Stimulated activated CD4-positive, alpha-beta T cell treated with anti-CD3 and anti-CD28 coated beads, Interleukin-2, amount 100 ng/mL, for 4 hours (primary cell): ENCODE results near the gene RIPK3.
"Not testable (repeated sequence)": the region's sequence is repeated elsewhere in the genome, so short reads cannot be mapped to it uniquely, and the experiment has no call there.

Experiments
- DNase-seq: peaks from one replicate; pipeline ENCODE4 v3.0.0-alpha.2; 2020; ENCODE audit warnings: low read depth

The RIPK3 gene

DNA sequence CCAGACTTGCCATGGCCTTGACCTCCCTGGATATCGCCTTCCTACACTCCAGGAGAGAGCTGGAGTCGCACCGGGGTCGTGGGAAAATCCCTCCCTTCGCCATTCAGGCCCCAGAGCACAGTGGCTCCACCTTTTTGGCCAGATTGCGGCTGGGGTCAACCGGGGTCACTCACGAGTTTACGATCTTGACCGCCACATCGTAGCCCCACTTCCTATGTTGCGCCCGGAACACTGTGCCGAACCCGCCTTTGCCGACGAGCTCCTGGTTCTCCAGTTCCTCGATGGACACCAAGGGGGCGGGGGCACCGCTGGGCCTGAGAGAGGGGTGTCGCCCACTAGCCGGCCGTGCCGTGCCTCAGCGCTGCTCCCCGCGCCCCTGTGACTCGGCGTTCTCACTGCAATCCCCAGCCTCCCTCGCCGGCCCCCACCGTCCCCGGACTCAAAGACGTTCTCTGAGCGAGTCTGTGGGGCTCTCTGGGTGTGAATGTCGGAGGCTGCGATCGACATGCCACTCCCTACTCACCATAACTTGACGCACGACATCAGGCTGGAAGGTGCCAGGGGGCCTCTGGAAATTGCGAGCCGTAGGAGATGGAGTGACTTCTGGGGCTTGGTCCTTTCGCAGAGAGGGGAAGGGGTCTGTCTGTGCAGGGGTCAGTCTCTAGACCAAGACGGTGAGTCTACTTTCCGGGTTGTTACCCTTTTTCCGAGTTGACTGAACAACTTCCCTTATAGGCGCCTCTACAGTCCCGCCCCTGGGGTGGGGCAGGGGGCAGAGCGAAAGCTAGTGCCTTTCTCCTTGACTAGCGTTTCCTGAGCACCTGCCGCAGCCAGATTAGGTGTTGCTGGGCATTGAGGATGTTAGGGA is at the start of gene RIPK3:
TSS of gene RIPK3 (minus strand) at position 708 of the 868 bp plus-strand sequence. CDS start at position 543, 165 bp downstream.
- DNase-seq = peak; percentile 61

DNA sequence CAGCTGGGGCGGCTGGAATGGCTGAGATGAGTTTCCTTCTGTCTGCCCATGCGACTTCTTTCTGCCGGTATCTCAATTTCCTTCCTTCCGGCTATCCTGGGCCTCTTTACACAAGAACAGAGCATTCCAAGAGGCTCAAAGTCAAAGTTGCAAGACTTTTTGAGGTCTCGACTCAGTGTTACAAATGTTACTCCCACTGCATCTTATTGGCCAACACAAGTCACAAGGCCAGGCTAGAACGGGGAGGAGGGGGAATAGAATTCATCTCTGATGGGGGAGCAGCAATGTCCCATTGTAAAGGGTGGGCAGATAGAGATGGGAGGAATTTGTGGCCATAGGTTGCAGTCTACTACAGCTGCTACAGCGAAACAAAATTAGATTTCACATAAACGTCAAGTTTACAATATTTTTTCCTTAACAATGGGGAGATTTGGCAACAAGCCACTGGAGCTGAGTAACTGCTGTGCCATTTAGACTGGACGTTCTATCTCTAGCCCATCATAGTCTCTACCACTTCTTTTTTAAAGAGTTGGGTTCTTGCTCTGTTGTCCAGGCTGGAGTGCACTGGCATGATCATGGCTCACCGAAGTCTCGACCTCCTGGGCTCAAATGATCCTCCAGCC is 49.5 kb upstream of the RIPK3 start:
- DNase-seq = no peak

DNA sequence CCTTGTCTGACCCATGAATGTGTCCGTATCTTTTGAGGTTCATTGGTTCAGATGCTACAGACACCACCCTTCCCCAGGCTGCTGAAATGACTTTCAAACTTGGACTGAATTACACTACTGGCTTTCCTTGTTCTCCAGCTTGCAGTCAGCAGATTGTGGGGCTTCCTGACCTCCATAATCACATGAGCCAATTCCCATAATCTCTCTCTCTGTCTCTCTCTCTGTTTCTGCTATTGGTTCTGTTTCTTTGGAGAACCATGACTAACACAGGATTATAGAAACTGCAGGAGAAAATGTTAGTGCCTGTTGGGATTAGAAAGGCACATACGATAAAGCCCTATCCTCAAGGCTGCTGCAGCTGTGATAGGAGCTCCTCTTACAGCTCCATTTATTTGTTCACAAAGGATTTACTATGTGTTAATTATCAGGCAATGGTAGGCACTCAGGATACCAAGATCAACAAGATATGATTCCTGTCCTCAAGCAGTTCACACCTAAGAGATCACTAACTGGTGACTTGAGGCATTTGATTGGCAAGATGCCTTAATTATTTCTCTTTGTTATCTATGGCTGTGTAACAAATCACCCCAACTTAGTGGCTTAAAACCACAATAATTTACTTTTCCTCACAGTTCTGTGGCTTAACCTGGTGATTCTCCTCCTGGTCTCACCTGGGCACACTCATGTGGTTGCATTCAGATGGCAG is 48.8 kb upstream of the RIPK3 start:
- DNase-seq = no peak

DNA sequence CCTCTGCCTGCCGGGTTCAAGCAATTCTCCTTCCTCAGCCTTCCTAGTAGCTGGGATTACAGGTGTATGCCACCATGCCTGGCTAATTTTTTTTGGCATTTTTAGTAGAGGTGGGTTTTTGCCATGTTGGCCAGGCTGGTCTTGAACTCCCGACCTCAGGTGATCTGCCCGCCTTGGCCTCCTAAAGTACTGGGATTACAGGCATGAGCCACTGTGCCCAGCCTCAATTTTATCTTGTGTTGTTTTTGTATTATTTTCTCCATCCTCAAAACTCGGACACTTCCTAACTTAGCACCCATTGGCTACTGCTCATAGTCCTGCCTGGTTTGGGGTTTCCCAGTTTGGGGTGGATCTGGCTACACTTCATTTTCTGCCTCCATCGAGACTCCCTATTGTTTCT is 47.8 kb upstream of the RIPK3 start:
- not testable (repeated sequence) for DNase-seq

DNA sequence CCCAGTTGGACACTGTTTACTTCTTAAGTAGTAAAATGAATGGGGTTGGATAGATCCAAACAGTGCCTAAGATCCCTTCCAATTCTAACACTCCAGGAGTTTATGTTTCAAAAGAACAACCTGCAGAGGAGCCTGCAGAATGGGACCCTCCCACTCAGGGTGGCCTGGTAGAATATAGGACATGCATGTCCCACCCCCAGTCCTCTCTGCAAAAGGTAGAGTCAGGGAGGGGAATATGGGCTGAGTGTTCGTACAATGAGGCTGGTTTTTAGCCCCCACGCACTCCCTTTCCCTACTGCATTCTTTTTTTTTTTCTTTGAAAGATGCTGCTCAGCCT is 47.2 kb upstream of the RIPK3 start:
- DNase-seq = no peak

DNA sequence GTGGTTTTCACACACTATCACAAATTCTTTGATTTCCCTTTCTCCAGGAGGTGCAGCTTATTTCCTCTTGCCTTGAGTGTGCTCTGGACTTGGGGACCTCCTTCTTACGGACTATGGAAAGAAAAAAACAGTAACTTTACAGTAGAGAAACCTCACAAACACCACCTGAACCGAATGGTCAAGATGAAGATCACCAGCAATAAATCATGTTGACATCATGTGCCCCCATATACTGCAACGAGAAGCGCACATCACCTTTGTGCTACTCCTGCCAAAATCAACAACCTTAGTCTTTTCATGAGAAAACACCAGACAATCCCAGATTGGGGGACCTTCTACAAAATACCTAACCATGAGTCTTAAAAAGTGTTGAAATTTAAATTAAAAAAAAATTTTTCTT is 45.7 kb upstream of the RIPK3 start:
- no peak for DNase-seq

DNA sequence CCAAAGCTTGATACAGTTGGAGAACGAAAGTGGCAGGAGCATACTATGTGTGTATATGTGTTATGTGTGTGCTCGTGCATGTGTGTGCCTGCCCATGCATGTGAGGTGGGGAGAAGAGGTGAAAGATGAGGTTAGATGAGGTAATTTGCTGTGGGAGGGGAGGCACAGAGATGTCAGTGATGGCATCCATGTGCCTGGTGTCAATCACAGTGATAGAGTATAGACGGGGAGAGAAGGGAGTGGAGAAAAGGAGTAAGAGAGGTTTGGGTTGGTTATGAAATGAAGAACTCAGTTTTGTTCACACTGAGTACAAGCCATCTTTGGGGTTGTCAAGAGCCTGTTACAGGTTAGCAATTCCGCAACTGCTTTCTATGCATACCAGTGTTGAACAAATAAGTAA is 44.4 kb upstream of the RIPK3 start:
- DNase-seq = no peak

DNA sequence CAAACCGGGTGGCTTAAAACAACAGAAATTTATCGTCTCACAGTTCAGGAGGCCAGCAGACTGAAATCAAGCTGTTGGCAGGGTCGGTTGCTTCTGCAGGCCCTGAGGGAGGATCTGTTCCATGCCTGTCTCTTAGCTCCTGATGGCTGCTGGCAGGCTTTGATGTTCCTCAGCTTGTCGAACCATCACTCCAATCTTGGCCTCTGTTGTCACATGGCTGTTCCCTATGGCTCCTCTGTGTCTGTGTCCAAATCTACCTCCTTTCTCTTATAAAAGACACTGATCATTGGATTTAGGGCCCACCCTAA is 42.2 kb upstream of the RIPK3 start:
- no peak for DNase-seq

DNA sequence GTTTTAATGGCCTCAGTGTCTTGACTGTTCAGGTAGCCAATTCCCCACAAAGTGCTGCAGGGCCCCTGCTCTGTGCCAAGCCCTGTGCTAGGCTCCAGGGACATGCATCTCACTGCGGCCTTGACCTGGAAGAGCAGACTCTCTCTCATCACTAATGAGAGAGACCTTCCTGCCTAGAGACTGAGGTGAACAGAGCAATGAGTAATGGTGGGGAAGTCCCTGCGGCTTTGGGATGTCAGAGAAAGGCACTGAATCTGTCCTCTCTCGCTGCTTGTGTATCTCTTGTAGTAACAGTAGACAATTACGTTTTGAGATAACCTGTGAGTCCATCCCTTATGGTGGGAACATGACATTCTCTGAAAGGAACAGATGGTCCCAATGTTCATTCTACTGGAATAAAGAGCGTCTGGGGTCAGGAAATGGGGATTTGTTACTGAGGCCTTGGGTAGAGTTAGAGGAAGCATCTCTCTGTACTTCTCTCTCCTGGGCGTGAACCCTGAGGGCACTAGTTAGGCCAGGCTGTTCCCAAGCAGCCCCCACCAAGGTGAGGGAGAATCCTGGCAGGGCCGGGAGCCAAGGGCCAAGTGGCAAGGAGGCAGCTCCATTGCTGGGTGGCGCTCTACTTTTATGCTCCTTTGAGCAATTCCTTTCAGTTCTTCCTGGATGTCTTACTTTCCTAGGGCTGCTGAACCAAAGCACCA is 41.7 kb upstream of the RIPK3 start:
- no peak for DNase-seq

DNA sequence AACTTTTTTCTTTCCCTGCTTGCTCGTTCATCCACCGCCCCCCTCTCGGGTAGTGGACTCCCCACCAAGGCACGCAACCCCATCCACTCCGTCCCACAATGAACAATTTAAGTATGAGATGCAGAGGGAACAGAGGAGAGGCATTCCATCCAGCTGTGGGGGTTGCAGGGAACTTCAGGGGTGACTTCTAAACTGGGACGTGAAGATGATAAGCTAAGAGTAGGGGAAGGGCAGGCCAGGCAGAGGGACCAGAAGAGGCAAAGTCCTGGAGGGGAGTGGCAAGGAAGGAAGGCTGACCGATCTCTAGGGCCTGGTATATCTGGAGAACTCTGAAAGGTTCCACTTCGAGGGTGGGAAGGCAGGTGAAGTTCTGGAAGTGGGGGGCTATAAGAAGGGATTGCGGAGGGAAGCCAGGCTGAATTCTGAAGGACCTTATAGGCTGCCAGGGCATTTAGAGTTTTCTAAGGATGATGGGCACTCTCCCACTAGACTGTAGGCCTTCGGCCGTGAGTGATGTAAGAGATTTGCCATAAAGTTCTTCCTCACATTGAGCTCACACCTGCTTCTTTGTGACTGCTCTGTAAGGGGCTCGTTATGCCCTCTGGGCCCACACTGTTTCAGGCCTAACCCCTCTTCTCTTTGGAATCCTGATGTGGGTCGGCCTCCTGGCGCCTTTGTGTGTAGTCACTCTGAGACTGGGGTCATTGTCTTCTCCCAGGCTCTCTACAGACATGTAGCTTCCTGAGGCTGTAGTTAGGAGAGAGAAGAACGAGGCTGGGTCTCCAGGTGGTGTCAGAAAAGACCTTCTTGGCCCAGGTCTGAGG is 40.3 kb upstream of the RIPK3 start:
- no peak for DNase-seq

DNA sequence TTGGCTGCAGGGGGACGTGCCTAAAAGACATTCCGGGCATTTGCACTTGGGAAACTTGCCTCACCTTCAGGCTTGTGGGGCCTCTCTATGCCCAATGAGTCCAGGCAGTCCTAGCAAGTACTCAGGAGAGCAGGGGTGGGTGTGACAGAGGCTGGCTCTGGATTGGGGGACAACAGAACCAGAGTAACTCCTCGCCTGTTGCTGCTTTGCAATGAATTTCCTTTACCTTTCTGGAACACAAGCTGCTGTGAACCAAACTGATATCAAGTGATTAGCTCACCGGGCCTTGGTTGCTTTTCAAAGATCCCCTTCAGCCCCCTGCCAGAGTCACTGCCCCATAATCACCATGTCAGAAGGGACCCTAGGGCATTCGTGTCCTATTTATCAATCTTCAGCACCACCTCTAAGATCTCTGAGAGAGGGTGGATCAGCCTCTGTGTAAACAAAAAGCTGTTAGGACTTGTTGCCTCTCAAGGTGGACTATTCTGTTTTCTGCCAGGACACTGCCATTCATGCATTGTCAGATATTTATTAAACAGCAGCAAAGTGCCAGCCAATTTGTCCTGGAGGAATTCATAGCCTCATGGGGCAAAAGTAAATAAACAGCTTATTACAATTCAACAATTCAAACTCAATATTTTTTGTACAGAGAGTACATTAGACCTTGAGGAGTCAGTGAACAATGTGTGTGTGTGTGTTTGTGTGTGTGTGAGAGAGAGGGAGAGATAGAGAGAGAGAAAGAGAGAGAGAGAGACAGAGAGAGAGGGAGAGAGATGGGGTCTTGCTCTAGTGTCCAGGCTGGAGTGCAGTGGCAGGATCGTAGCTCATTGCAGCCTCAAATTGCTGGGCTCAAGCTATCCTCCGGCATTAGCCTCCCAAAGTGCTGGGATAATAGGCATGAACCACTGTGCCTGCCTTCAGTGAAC is 39.5 kb upstream of the RIPK3 start:
- DNase-seq = no peak

DNA sequence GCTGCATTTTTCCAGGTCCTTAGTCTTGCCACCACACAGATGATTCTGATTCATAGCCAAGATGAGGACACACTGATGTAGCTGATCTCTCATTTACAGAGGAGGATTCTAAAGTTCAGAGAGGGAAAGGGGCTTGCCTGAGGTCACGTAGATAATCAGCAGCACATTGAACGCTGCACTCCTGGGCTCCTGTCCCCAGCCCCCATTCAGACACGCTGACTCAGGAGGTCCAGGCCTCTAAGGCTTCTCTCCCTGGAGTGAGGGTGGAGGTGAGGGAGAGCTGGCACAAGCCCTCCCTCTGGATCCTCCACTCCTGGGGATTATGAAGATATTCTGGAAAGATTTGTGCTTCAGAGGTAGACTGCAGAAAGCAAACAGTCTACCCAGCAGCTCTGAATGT is 38.5 kb upstream of the RIPK3 start:
- no peak for DNase-seq

DNA sequence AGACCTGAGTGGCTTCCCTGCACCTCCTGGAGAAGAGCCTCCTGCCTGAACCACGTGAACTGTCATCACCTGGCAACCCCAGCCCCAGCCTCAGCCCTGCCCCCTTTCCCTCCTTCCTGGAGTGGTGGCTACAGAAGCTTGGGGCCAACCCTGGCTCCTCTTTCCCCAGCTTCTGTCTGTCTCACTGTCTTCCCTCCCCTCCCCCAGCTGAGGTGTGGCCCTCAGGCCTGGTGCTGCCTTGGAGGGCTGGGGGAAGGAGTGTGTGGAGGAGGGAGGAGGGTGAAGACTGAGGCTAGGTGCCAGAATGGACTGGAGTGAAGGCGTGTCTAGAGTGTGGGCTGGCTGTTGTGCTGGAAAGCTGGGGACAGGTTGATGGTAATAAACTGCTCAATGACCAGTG is 37.9 kb upstream of the RIPK3 start:
- no peak for DNase-seq

DNA sequence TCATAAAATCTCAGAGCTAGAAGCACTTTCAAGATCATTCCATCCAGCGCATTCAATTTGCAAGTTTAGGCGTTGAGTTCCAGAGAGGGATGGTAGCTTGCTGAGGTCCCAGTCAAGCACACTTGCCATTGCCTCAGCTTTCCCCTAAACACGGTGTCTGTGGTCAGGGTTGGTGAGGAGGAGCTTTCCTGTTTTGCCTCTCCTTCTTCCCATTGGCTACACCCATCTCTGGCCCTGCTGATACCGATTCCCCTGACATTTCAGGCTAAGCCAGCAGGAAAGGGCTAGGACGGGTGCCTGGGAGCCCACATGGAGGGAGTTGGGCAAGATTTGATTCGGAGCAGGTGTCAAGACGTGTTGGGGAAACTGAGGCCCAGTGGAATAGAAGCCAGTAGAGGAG is 37.3 kb upstream of the RIPK3 start:
- no peak for DNase-seq

DNA sequence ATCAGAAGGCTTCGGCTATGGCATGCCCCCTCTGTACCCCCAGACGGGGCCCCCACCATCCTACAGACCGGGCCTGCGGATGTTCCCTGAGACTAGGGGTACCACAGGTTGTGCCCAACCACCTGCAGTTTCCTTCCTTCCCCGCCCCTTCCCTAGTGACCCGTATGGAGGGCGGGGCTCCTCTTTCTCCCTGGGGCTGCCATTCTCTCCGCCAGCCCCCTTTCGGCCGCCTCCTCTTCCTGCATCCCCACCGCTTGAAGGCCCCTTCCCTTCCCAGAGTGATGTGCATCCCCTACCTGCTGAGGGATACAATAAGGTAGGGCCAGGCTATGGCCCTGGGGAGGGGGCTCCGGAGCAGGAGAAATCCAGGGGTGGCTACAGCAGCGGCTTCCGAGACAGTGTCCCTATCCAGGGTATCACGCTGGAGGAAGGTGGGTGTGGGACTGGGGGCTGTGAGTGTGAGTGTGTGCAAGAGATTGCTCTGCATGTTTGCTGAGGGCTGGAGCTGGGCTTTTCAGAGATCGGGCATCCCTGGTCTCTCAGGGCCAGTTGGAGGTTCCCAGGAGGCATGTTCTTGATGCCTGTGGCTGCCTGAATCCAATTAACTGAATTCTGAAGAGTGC is 36.8 kb upstream of the RIPK3 start:
- no peak for DNase-seq

DNA sequence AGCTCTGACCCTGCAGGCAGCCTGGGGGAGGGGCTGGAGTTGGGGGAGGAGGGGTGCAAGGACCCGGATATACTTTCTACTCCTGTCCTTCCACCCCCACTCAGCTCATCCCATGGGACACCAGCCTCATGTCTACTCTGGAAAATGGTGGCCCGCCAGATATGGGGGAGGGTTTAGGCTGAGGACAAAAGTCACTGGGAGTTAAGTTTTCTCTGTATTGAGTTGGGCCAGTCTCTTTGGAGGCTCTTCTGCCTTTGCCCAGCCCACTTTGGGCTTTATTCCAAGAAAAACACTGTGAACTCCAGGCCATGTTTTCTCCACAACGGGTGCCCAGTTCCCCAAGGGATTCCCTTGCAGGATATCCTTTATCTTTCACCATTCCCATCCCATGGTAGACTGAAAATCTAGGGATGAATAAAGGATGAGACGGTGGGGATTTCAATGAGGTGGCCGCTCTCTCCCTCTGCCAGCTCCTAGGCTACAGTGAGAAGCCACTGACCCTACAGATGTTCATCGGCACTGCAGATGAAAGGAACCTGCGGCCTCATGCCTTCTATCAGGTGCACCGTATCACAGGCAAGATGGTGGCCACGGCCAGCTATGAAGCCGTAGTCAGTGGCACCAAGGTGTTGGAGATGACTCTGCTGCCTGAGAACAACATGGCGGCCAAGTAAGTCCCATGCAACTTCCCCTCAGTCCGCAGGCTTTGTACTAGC is 33.1 kb upstream of the RIPK3 start:
- DNase-seq = no peak

DNA sequence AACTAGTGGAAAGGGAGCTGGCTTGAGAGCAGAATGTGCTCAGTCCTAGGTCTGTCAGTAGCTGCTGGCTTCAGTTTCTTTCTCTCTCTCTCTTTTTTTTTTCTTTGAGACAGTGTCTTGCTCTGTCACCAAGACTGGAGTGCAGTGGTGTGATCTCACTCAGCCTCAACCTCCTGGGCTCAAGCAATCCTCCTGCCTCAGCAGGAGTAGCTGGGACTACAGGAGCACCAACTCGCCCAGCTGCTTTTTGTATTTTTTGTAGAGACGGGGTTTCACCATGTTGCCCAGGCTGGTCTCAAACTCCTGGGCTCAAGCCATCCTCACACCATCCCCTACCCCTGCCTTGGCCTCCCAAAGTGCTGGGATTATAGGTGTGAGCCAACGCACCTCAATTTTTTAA is 31.8 kb upstream of the RIPK3 start:
- DNase-seq = not testable (repeated sequence)

DNA sequence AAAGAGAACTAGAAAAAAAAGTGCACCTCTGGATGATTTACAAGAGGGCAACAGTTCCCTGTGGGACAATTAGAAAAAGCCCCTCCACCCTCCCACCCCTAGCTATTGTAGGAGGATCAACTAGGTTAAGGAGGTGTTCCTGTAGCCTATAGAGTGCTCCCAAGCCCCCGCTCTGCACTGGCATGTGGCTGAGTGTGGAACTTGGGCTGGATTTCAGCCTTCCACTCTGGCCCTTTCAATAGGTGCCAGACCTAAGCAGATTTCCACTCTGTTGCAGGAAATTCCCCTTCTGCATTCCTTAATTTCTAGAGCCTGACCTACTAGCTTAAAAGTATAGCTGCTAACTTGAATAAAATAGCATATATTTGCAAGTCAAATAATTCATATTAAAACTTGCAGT is 31.0 kb upstream of the RIPK3 start:
- DNase-seq = no peak

DNA sequence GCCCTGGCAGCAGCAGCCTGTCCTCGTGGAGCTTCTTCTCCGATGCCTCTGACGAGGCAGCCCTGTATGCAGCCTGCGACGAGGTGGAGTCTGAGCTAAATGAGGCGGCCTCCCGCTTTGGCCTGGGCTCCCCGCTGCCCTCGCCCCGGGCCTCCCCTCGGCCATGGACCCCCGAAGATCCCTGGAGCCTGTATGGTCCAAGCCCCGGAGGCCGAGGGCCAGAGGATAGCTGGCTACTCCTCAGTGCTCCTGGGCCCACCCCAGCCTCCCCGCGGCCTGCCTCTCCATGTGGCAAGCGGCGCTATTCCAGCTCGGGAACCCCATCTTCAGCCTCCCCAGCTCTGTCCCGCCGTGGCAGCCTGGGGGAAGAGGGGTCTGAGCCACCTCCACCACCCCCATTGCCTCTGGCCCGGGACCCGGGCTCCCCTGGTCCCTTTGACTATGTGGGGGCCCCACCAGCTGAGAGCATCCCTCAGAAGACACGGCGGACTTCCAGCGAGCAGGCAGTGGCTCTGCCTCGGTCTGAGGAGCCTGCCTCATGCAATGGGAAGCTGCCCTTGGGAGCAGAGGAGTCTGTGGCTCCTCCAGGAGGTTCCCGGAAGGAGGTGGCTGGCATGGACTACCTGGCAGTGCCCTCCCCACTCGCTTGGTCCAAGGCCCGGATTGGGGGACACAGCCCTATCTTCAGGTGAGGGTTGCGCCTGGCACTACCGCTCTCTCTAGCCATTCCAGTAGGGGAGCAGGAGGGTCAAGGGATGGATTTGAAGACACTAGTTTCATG is 30.3 kb upstream of the RIPK3 start:
- DNase-seq = no peak
